MG63 (cell line): ENCODE data around the gene BEND5. TPM values are rescaled to one million over a fixed set of nuclear protein-coding genes. Genes with fewer than 3 reads are reported as not detected.

Source experiments
- DNase-seq: peaks from one replicate; pipeline ENCODE4 v3.0.0-alpha.2; 2020
- H3K27me3 ChIP-seq: fragments of 250-450 bp; sonication (Bioruptor Pico); 2 replicates; pipeline ENCODE4 v1.5.1; 2020; ENCODE audit warnings: mild to moderate bottlenecking, moderate library complexity
- H3K36me3 ChIP-seq: fragments of 250-450 bp; sonication (Bioruptor Pico); 2 replicates; pipeline ENCODE4 v1.5.1; 2020; ENCODE audit warnings: mild to moderate bottlenecking, moderate library complexity
- H3K4me3 ChIP-seq: fragments of 250-450 bp; sonication (Bioruptor Pico); 2 replicates; pipeline ENCODE4 v1.5.1; 2020; ENCODE audit warnings: mild to moderate bottlenecking, moderate library complexity
- H3K9me3 ChIP-seq: fragments of 250-450 bp; sonication (Bioruptor Pico); 2 replicates; pipeline ENCODE4 v1.5.1; 2020; ENCODE audit warnings: mild to moderate bottlenecking, moderate library complexity
- total RNA-seq: library from RNA; depleted of rRNA; stranded (reverse); fragments of >200 nt; shearing (Covaris generic); gene quantifications from 2 replicates; pipeline ENCODE4 v1.2.3, GENCODE V29; 2014; ENCODE audit warnings: low replicate concordance

The BEND5 gene
- total RNA-seq, 1 experiment from 2014 or later = not detected

DNA sequence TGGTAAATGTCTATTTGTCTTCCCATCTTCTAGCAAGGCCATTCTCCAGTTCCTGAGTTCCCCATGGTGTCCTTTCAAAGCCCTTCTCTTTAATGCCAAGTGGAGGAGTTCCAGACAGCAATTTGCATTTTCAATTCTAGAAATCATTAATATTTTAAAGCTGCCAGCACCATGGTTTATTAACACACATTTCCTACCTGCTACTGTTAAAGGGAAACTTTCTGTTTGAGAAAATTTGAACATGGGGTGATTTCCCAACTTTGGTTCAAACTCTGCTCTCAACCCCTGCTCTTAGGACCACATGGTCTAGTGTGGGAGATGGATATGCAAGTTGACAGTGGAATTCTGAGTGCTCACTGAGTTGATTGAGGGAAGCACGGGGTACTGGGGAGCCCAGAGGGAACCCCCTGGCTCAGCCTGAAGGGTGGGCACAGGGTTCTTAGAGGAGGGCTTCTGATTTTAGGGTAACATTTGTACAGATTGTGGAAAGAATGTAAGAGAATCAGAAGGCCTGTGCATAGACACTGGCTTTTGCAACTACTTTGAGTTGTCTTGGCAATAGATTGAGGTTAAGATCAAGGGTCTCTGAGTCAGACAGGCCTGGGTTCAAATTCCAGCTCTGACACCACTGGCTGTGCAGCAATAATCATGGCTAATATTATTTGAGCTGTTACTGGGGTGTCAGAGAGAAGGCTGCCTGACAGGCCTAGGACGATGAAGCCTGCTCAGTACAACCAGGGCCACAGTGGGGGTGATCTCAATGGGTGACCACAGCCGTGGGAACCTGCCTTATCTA lies 97.8 kb downstream of the BEND5 start:
- H3K27me3 ChIP-seq = no peaks in the 10 kb centered on the region
- H3K4me3 ChIP-seq = no peak overlapping the region
- no peaks in the 10 kb centered on the region for H3K9me3 ChIP-seq
- H3K36me3 ChIP-seq = no peaks in the 10 kb centered on the region
- no peak for DNase-seq
